HUES48 (cell line): ENCODE results near the gene GSTT2.
"Not testable (repeated sequence)": the region's sequence is repeated elsewhere in the genome, so short reads cannot be mapped to it uniquely, and the experiment has no call there.

Experiments used
- H3K27ac ChIP-seq: one replicate; pipeline ENCODE4 v1.7.0; 2013; ENCODE audit warnings: low read depth, low read length, inconsistent platforms
- H3K27me3 ChIP-seq: 2 replicates; pipeline ENCODE4 v1.6.1; 2013; ENCODE audit warnings: mild to moderate bottlenecking, low read length; ENCODE audit not compliant: control insufficient read depth, insufficient read depth
- H3K36me3 ChIP-seq: 2 replicates; pipeline ENCODE4 v1.6.1; 2013; ENCODE audit warnings: low read length; ENCODE audit not compliant: control insufficient read depth, insufficient read depth
- H3K4me1 ChIP-seq: 2 replicates; pipeline ENCODE4 v1.6.1; 2013; ENCODE audit warnings: mild to moderate bottlenecking, low read length; ENCODE audit not compliant: control insufficient read depth, insufficient read depth
- H3K4me3 ChIP-seq: 2 replicates; pipeline ENCODE4 v1.5.1; 2013; ENCODE audit warnings: mild to moderate bottlenecking, low read depth, low read length
- H3K9ac ChIP-seq: 2 replicates; pipeline ENCODE4 v1.6.1; 2013; ENCODE audit warnings: mild to moderate bottlenecking, low read depth, low read length, moderate library complexity
- H3K9me3 ChIP-seq: 2 replicates; pipeline ENCODE4 v1.6.1; 2013; ENCODE audit warnings: low read length; ENCODE audit not compliant: control insufficient read depth, insufficient read depth

Gene GSTT2

DNA sequence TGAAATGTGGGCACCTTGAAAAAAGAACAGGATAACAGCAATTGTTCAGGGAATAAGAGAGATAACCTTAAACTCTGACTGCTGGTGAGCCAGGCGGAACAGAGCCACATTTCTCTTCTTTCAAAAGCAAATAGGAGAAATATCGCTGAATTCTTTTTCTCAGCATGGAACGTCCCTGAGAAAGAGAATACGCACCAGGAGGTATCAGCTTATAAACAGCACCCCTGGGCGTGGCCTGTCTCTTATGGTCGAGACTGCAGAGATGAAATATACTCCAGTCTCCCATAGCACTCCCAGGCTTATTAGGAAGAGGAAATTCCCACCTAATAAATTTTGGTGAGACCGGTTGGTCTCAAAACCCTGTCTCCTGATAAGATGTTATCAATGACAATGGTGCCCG lies 24.0 kb upstream of the GSTT2 start:
- Histone ChIP-seq H3K27ac (peak overlapping the region; percentile 94), H3K4me1 (peaks cover 13% of the 10 kb centered on the region), H3K4me3 (peak overlapping the region; percentile 31; the same call in 1 of the 2 replicates)
- H3K27me3 ChIP-seq, H3K9ac ChIP-seq, H3K36me3 ChIP-seq, H3K9me3 ChIP-seq: not testable (repeated sequence)

DNA sequence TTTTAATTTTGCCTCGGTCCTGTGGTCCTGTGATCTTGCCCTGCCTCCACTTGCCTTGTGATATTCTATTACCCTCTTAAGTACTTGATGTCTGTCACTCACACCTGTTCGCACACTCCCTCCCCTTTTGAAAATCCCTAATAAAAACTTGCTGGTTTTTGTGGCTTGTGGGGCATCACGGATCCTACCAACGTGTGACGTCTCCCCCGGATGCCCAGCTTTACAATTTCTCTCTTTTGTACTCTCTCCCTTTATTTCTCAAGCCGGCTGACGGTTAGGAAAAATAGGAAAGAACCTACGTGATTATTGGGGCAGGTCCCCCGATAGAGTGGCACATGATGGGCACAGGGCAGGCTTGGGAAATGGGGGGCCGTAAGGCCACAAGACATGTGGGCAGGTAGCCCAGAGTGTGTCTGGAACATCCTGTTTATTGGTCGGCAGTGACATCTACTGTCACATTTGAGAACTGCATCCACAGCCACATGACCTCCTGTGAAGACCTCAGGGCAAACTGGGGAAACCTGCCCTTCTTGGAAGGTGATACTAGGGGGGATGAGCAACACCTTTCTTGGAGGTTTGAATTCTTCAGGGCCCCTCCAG lies 23.5 kb upstream of the GSTT2 start:
- Histone ChIP-seq H3K27ac (peak overlapping the region; percentile 94), H3K4me1 (peaks cover 13% of the 10 kb centered on the region), H3K9ac (0 out of 2 replicates have a peak overlapping the region, but pooled peaks have one; percentile 15), H3K4me3 (peak overlapping the region; percentile 34; the same call in 1 of the 2 replicates)
- not testable (repeated sequence) for H3K27me3 ChIP-seq, H3K36me3 ChIP-seq, H3K9me3 ChIP-seq

DNA sequence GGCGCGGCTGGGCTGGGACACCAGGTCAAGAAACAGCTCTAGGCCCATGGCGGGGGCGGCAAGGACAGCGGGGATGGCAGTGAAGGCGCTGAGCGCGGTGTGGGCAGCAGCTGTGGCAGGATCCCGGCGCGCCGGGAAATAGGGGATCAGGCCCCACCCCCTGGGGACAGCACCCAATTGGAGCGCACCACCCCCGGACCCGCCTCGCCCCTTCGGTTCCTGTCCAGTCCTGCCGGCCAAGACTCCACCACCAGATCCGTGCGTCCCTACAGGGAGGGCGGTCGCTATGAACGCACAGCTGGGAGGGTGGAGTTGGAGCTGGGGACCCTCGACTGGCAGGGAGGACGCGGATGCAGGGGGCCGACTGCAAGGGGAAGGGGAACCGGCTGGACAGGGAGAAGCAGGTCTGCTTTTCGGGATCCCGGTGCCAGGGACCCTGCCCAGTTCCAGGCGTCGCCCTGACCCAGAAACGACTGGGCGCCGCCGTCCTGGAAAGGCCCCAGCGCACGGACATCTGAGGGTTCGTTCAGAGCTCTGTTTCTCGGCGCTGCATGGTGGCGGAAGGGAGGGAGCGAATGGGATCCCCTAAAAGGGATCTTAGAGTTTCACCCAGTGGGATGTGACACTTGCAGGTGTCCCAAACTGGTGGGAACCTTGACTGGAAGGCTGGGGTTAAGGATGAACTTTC lies 18.7 kb upstream of the GSTT2 start, which contains the start of gene GSTT2B:
TSS of gene GSTT2B (minus strand) at position 112 of the 688 bp plus-strand sequence. CDS start at position 48, 64 bp downstream.
- not testable (repeated sequence) for H3K9ac ChIP-seq, H3K4me3 ChIP-seq, H3K4me1 ChIP-seq, H3K27ac ChIP-seq, H3K9me3 ChIP-seq, H3K36me3 ChIP-seq, H3K27me3 ChIP-seq

DNA sequence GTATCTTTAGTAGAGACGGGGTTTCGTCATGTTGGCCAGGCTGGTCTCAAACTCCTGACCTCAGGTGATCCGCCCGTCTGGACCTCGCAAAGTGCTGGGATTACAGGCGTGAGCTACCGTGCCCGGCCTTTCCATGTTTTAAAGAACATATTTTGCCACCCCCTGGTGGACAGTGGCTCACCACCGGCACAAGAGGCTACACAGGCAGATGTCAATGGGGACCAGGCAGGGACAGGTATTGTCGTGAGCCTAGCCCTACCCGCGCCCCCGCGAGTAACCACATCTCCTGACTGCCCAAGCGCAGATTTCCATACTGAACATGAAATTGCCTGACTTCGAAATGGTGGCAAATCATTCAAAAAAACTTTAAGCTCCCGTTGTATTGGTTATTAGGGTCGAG lies 13.8 kb upstream of the GSTT2 start:
- H3K9me3 ChIP-seq, H3K4me1 ChIP-seq, H3K27ac ChIP-seq, H3K9ac ChIP-seq, H3K27me3 ChIP-seq, H3K4me3 ChIP-seq: not testable (repeated sequence)
- peaks cover 22% of the 10 kb centered on the region for H3K36me3 ChIP-seq

DNA sequence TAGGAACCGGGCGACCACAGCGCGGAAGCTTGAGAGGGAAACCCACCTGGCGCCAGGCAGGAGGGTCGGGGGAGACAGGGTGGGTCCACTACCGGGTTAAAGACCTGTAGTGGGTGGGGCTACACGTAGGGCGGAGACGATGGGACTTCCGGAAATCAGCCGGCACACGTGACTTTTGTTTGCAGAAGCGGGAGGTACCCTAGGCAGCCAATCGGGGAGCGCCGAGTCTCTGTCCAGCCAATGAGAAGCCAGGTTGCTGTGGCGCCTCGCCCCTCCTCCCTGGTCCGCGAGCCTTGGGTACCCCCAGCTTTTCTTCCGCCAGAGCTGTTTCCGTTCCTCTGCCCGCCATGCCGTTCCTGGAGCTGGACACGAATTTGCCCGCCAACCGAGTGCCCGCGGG lies 13.4 kb upstream of the GSTT2 start, which contains the start of gene DDTL:
TSS of gene DDTL (plus strand) at position 321 of the 400 bp plus-strand sequence. CDS start at position 348, 27 bp downstream.
- not testable (repeated sequence) for H3K9ac ChIP-seq
- H3K36me3 ChIP-seq = peaks cover 27% of the 10 kb centered on the region

DNA sequence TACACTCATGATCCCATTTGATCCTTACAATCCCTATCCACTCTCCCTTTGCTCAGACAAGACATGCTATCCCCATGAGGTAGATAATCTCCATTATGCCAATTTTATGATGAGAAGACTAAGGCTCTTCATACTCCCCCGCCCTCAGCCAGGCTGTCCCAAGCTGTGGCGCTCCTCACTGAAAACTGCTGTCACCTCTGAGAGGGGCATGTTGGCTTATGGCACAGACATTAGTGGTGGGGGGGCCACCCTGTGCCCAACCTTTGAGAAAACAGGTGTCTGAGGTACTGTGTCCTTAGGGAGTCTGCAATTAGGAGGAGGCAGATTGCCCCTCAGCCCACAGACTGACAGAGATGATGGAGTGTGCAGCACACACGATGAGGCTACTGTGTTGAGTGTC lies 10.9 kb upstream of the GSTT2 start:
- no peaks in the 10 kb centered on the region for H3K9me3 ChIP-seq
- H3K4me1 ChIP-seq = no peaks in the 10 kb centered on the region
- H3K27ac ChIP-seq = no peak overlapping the region
- peaks cover 31% of the 10 kb centered on the region for H3K36me3 ChIP-seq
- no peak overlapping the region for H3K9ac ChIP-seq
- H3K4me3 ChIP-seq = no peak overlapping the region
- no peaks in the 10 kb centered on the region for H3K27me3 ChIP-seq

More for the DNA sequence above, 13.4 kb upstream of the GSTT2 start, which contains the start of gene DDTL:
- not testable (repeated sequence) for H3K27ac ChIP-seq, H3K4me1 ChIP-seq, H3K9me3 ChIP-seq, H3K4me3 ChIP-seq, H3K27me3 ChIP-seq

DNA sequence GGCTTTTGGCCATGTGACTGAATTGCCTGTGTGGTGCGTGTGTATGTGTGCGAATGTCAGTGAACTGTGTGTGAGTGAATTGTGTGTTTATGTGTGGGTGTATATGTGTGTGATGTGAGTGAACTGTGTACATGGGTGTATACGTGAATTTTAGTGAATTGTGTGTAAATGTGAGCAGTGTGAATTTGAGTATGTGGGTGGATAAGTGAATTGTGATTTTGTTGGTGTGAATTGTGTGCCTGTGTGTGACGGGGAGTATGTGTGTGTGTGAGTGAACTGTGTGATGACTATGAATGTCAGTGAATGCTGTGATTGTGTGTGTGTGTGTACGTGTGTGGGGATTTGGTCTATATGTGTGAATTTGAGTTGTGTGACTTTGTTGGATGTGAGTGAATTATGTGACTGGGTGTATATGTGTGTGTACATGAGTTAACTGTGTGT lies 9.7 kb upstream of the GSTT2 start:
- H3K27ac ChIP-seq = no peak overlapping the region
- no peaks in the 10 kb centered on the region for H3K9me3 ChIP-seq
- H3K4me1 ChIP-seq = no peaks in the 10 kb centered on the region
- H3K9ac ChIP-seq = no peak overlapping the region
- H3K36me3 ChIP-seq = peaks cover 31% of the 10 kb centered on the region
- no peaks in the 10 kb centered on the region for H3K27me3 ChIP-seq
- H3K4me3 ChIP-seq = no peak overlapping the region

DNA sequence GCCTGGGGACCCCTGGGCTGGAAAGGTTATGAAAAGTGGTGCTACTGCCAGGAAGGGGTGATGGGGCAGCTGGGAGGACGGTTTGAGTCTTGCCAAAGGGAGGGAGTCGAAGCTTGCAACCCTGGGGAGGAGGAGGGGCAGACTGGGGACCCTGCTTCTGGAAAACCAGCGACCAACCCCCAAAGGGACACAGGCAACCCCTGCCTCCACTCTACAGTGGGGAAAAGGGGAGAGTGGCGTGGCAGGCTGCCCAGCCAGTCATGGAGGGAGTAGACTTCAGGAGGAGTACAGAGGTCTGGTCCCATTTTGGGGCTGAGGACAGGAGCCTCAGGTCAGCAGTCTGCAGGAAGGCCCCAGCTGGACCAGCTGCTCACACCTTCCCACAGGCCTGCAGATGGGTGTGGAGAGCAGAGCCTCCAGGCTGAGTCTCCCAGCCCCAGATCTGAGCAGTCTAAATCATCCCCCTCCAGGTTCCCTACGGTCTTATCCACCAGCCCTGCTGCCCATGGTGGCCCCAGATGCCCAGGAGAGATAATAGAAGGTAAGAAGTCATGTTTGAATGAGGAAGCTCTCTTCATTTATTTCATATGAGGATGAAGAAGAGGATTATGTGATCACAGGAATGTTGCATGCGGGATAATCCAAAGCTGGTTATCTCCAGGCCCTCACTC lies 9.0 kb upstream of the GSTT2 start:
- H3K27ac ChIP-seq = no peak overlapping the region
- no peaks in the 10 kb centered on the region for H3K4me1 ChIP-seq
- H3K9ac ChIP-seq = no peak overlapping the region
- H3K36me3 ChIP-seq = peaks cover 31% of the 10 kb centered on the region
- H3K4me3 ChIP-seq = no peak overlapping the region
- no peaks in the 10 kb centered on the region for H3K27me3 ChIP-seq
- H3K9me3 ChIP-seq = no peaks in the 10 kb centered on the region

DNA sequence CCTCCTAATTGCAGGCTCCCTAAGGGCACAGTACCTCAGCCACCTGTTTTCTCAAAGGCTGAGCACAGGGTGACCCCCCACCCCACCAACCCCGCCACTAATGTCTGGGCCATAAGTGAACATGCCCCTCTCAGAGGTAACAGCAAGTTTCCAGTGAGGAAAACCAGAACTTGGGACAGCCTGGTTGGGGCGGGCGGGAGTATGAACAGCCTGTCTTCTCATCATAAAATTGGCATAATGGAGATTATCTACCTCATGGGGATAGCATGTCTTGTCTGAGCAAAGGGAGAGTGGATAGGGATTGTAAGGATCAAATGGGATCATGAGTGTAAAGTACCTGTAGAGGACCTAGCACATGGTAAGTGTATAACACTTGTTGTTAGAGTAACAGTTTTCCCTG lies 8.0 kb upstream of the GSTT2 start:
- H3K9ac ChIP-seq, H3K27ac ChIP-seq, H3K4me3 ChIP-seq: not testable (repeated sequence)

DNA sequence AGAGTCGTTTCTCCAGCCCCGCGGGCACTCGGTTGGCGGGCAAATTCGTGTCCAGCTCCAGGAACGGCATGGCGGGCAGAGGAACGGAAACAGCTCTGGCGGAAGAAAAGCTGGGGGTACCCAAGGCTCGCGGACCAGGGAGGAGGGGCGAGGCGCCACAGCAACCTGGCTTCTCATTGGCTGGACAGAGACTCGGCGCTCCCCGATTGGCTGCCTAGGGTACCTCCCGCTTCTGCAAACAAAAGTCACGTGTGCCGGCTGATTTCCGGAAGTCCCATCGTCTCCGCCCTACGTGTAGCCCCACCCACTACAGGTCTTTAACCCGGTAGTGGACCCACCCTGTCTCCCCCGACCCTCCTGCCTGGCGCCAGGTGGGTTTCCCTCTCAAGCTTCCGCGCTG lies 5.6 kb upstream of the GSTT2 start, which contains the start of gene DDT:
TSS of gene DDT (minus strand) at position 97 of the 400 bp plus-strand sequence. CDS start at position 70, 27 bp downstream.
- not testable (repeated sequence) for H3K27ac ChIP-seq, H3K27me3 ChIP-seq, H3K4me1 ChIP-seq, H3K4me3 ChIP-seq, H3K9ac ChIP-seq, H3K9me3 ChIP-seq
- H3K36me3 ChIP-seq = peaks cover 27% of the 10 kb centered on the region

More for the DNA sequence above, 8.0 kb upstream of the GSTT2 start:
- H3K27me3 ChIP-seq, H3K9me3 ChIP-seq, H3K4me1 ChIP-seq: not testable (repeated sequence)
- H3K36me3 ChIP-seq = peaks cover 31% of the 10 kb centered on the region

DNA sequence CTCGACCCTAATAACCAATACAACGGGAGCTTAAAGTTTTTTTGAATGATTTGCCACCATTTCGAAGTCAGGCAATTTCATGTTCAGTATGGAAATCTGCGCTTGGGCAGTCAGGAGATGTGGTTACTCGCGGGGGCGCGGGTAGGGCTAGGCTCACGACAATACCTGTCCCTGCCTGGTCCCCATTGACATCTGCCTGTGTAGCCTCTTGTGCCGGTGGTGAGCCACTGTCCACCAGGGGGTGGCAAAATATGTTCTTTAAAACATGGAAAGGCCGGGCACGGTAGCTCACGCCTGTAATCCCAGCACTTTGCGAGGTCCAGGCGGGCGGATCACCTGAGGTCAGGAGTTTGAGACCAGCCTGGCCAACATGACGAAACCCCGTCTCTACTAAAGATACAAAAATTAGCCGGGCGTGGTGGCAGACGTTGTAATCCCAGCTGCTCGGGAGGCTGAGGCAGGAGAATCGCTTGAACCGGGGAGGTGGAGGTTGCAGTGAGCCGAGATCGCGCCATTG lies 5.0 kb upstream of the GSTT2 start:
- not testable (repeated sequence) for H3K27ac ChIP-seq, H3K9me3 ChIP-seq, H3K4me3 ChIP-seq, H3K9ac ChIP-seq, H3K27me3 ChIP-seq, H3K4me1 ChIP-seq
- peaks cover 21% of the 10 kb centered on the region for H3K36me3 ChIP-seq
